T-helper 17 cell (primary cell): ENCODE data around the gene BRINP3. TPM values are rescaled to one million over a fixed set of nuclear protein-coding genes. Genes with fewer than 3 reads are reported as not detected.

Experiments used
- ATAC-seq: fragments of 150-1000 bp; cut with Tn5 transposase; 2 replicates; pipeline ENCODE4 v1.10.0; 2021; ENCODE audit warnings: mild to moderate bottlenecking, moderate library complexity
- DNase-seq, 3 donors: peaks; one replicate each; pipeline versions ENCODE4 v3.0.0 to v3.0.0-alpha.2; 2020 to 2021
- H3K9me3 ChIP-seq: one replicate; pipeline ENCODE4 v1.7.0; 2013; ENCODE audit warnings: low read length, mild to moderate bottlenecking; ENCODE audit not compliant: control insufficient read depth, poor library complexity, severe bottlenecking
- H3K27ac Mint-ChIP-seq: one replicate; pipeline ENCODE4 v1.8.0; 2022; ENCODE audit warnings: mild to moderate bottlenecking, moderate library complexity, mixed read lengths
- H3K27me3 Mint-ChIP-seq: one replicate; pipeline ENCODE4 v1.8.0; 2022; ENCODE audit warnings: mixed read lengths
- H3K36me3 Mint-ChIP-seq: one replicate; pipeline ENCODE4 v1.8.0; 2022; ENCODE audit warnings: low read depth, mixed read lengths
- H3K4me1 Mint-ChIP-seq: one replicate; pipeline ENCODE4 v1.8.0; 2022; ENCODE audit warnings: mild to moderate bottlenecking, mixed read lengths
- H3K4me3 Mint-ChIP-seq: one replicate; pipeline ENCODE4 v1.8.0; 2022; ENCODE audit warnings: mild to moderate bottlenecking, moderate library complexity, mixed read lengths
- total RNA-seq, 4 donors: library from RNA in 2 of 4; stranded (reverse) in 2 of 4; gene quantifications; one replicate each; pipeline ENCODE4 v1.2.3 and lab custom pipeline; 2022 to 2026

The BRINP3 gene
- total RNA-seq, 2 donors from 2014 or later, result not detected

GRCh38 chr1:190262538-190262937 is 215.1 kb downstream of the BRINP3 start:
- H3K4me3 Mint-ChIP-seq, result no peak overlapping the region
- DNase-seq (no peak), ATAC-seq (no peak)
- no peak overlapping the region for H3K27ac Mint-ChIP-seq
- no peaks in the 10 kb centered on the region for H3K27me3 Mint-ChIP-seq
- no peaks in the 10 kb centered on the region for H3K36me3 Mint-ChIP-seq
- H3K4me1 Mint-ChIP-seq, result no peaks in the 10 kb centered on the region
- no peaks in the 10 kb centered on the region for H3K9me3 ChIP-seq

DNA sequence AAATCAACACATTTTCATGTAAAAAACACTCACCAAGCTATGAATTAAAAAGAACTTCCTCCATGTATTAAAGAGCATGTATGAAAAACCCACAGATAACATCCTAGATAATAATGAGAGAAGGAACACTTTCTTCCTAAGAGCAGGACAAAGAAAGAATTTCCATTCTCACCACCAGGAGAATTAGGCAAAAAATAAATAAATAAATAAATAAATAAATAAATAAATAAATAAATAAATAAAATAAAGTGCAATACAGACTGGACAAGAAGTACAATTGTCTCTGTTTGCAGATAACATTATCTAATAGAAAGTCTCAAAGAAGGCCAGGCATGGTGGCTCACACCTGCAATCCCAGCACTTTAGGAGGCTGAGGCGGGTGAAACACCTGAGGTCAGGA is 218.2 kb downstream of the BRINP3 start:
- H3K9me3 ChIP-seq, result no peaks in the 10 kb centered on the region
- no peak overlapping the region for H3K27ac Mint-ChIP-seq
- no peaks in the 10 kb centered on the region for H3K4me1 Mint-ChIP-seq
- no peak overlapping the region for H3K4me3 Mint-ChIP-seq
- ATAC-seq, result no peak
- H3K36me3 Mint-ChIP-seq, result no peaks in the 10 kb centered on the region
- H3K27me3 Mint-ChIP-seq, result no peaks in the 10 kb centered on the region
- no peak for DNase-seq

DNA sequence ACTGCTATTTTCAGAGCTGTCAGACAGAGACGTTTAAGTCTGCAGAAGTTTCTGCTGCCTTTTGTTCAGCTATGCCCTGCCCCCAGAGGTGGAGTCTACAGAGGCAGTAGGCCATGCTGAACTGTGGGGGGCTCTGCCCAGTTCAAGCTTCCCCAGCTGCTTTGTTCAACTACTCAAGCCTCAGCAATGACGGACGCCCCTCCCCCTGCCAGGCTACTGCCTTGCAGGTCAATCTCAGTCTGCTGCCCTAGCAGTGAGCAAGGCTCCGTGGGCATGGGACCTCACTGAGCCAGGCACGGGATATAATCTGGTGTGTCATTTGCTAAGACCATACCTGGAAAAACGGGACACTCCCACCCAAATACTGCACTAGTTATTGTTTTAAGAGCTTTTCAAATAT is 219.7 kb downstream of the BRINP3 start:
- Mint-ChIP-seq H3K4me1 (no peaks in the 10 kb centered on the region), H3K27me3 (no peaks in the 10 kb centered on the region), H3K27ac (no peak overlapping the region), H3K4me3 (no peak overlapping the region), H3K36me3 (no peaks in the 10 kb centered on the region)
- DNase-seq (no peak), ATAC-seq (no peak)
- no peaks in the 10 kb centered on the region for H3K9me3 ChIP-seq

GRCh38 chr1:190252046-190252445 is 225.6 kb downstream of the BRINP3 start:
- no peaks in the 10 kb centered on the region for H3K4me1 Mint-ChIP-seq
- H3K4me3 Mint-ChIP-seq, result no peak overlapping the region
- H3K36me3 Mint-ChIP-seq, result no peaks in the 10 kb centered on the region
- no peak for ATAC-seq
- H3K27ac Mint-ChIP-seq, result no peak overlapping the region
- no peaks in the 10 kb centered on the region for H3K27me3 Mint-ChIP-seq
- no peaks in the 10 kb centered on the region for H3K9me3 ChIP-seq
- no peak for DNase-seq

DNA sequence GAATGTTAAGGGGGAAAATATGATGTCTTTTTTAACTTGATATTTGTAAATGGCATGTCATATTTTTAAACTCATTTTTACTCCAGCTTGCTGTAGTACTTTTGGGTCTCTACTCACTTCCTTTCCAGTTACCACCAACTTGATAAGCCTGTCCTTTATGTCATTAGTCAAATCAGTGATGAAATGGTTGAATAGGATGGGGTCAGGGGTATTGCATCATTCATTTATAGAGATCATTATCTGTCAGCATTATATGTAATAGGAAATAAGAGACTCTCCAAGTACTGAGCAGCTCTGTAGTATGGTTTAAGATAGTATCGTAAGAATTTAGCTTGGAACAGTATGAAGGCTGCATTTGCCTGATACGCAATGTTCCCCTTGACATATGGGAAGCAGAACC is 227.3 kb downstream of the BRINP3 start:
- no peak overlapping the region for H3K27ac Mint-ChIP-seq

DNA sequence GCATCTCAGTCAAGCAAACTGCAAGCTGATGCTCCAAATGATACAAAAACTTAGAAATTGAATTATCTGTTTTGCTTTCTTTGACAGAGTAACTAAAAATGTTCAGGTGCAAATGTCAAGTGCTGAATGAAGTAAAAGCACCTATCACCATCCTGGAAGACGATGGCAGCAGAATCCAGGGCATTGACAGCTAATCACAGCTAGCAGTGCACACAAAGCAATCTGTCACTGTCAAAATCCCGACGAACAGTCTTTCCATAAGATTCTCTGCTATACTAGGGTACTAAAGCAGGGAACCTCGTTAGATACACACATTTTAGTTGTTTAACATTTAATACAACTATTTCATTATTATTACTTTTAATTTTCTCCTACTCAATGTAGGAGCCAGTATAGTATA is 233.3 kb downstream of the BRINP3 start:
- ATAC-seq (no peak), DNase-seq (no peak)
- Mint-ChIP-seq H3K27ac (no peak overlapping the region), H3K4me3 (no peak overlapping the region), H3K36me3 (no peaks in the 10 kb centered on the region), H3K4me1 (no peaks in the 10 kb centered on the region), H3K27me3 (no peaks in the 10 kb centered on the region)
- H3K9me3 ChIP-seq, result no peaks in the 10 kb centered on the region

More for the DNA sequence above, 227.3 kb downstream of the BRINP3 start:
- ATAC-seq, result no peak
- no peaks in the 10 kb centered on the region for H3K27me3 Mint-ChIP-seq
- no peak overlapping the region for H3K4me3 Mint-ChIP-seq
- H3K9me3 ChIP-seq, result no peaks in the 10 kb centered on the region
- H3K36me3 Mint-ChIP-seq, result no peaks in the 10 kb centered on the region
- no peaks in the 10 kb centered on the region for H3K4me1 Mint-ChIP-seq
- DNase-seq, result no peak

GRCh38 chr1:190243056-190243455 is 234.6 kb downstream of the BRINP3 start:
- no peak for ATAC-seq
- Mint-ChIP-seq H3K27me3 (no peaks in the 10 kb centered on the region), H3K27ac (no peak overlapping the region), H3K4me3 (no peak overlapping the region), H3K4me1 (no peaks in the 10 kb centered on the region), H3K36me3 (no peaks in the 10 kb centered on the region)
- H3K9me3 ChIP-seq, result no peaks in the 10 kb centered on the region
- DNase-seq, result no peak

DNA sequence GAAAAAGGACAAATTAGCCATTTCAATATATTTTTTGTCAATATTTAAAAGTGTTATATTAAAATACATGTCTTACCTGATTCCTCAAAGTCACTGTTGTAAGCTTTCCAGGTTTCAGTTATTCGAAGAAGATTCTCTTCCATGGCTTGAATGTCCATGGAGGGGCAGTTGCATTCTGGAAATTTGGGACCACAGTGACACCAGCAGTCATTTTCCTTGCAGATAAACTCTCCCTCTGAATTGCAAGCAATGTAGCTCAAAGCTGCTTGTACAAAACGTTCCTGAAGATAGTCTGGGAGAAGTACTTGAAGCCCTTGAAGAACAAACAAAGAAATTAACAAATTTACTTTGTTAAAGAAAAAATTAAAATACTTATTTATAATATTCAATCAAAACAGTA is 251.7 kb downstream of the BRINP3 start:
- Mint-ChIP-seq H3K4me3 (no peak overlapping the region), H3K36me3 (no peaks in the 10 kb centered on the region), H3K27me3 (no peaks in the 10 kb centered on the region), H3K27ac (no peak overlapping the region), H3K4me1 (no peaks in the 10 kb centered on the region)
- DNase-seq (no peak), ATAC-seq (no peak)
- H3K9me3 ChIP-seq, result no peaks in the 10 kb centered on the region

- Mint-ChIP-seq H3K27ac (no peak overlapping the region), H3K4me1 (no peaks in the 10 kb centered on the region), H3K4me3 (no peak overlapping the region), H3K27me3 (no peaks in the 10 kb centered on the region), H3K36me3 (no peaks in the 10 kb centered on the region)
- H3K9me3 ChIP-seq, result no peaks in the 10 kb centered on the region
- no peak for DNase-seq
- ATAC-seq, result no peak
These were observed 265.2 kb downstream of the BRINP3 start for GRCh38 chr1:190212450-190212849.

DNA sequence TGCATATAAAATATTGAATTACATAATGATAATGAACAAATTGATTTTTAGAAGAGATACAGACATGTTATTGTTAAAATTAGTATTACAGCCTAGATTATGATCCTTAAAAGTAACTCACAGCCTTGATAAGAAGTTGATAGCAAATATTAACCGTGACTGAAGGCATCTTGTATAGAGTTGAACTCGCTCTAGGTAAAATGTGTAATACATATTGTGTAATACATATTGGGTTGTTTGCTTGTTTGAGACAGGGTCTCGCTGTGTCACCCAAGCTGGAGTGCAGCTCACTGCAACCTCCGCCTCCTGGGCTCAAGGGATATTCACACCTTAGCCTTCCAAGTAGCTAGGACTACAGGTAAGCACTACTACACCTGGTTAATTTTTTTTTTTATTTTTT is 269.9 kb downstream of the BRINP3 start:
- no peak overlapping the region for H3K4me3 Mint-ChIP-seq
- no peak overlapping the region for H3K27ac Mint-ChIP-seq
- H3K27me3 Mint-ChIP-seq, result no peaks in the 10 kb centered on the region
- no peaks in the 10 kb centered on the region for H3K36me3 Mint-ChIP-seq
- H3K4me1 Mint-ChIP-seq, result no peaks in the 10 kb centered on the region
- H3K9me3 ChIP-seq, result no peaks in the 10 kb centered on the region
- ATAC-seq, result no peak
- no peak for DNase-seq

- no peak overlapping the region for H3K4me3 Mint-ChIP-seq
- H3K27ac Mint-ChIP-seq, result no peak overlapping the region
- H3K36me3 Mint-ChIP-seq, result no peaks in the 10 kb centered on the region
- no peaks in the 10 kb centered on the region for H3K27me3 Mint-ChIP-seq
- DNase-seq (no peak), ATAC-seq (no peak)
- H3K4me1 Mint-ChIP-seq, result no peaks in the 10 kb centered on the region
- H3K9me3 ChIP-seq, result no peaks in the 10 kb centered on the region
These were observed 272.0 kb downstream of the BRINP3 start for GRCh38 chr1:190205713-190206112.

- no peaks in the 10 kb centered on the region for H3K9me3 ChIP-seq
- H3K4me3 Mint-ChIP-seq, result no peak overlapping the region
- H3K27me3 Mint-ChIP-seq, result no peaks in the 10 kb centered on the region
- H3K4me1 Mint-ChIP-seq, result no peaks in the 10 kb centered on the region
- DNase-seq (no peak), ATAC-seq (no peak)
- H3K36me3 Mint-ChIP-seq, result no peaks in the 10 kb centered on the region
- no peak overlapping the region for H3K27ac Mint-ChIP-seq
These were observed 281.6 kb downstream of the BRINP3 start for GRCh38 chr1:190196020-190196419.

DNA sequence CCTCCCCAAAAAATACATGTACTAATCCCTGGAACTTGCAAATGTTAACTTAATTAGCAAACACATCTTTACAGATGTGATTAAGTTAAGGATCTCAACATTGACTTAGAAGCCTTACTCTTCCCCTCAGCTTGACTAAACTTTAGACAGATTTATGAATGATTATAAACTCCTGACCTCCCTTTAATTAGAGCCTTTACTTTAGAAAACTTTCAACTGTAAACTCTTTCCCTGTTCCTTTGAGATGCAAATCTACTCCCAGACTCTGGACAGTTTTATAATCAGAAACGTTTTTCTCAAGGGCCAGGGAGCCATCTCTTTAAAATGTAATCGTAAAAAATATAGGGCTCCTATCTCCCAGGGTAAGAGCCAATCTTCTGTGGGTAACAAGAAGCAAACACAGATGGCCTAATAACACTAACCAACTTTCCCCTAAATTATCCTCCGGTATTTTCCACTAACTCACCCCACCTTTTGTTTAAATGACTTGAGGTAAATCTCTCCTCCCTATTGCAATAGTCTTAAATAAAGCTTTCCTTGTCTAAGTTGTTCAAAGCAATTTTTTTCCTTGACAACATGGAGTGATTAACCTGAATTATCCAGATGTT is 284.1 kb downstream of the BRINP3 start:
- H3K4me1 Mint-ChIP-seq, result no peaks in the 10 kb centered on the region
- DNase-seq (no peak), ATAC-seq (no peak)
- no peaks in the 10 kb centered on the region for H3K27me3 Mint-ChIP-seq
- no peaks in the 10 kb centered on the region for H3K36me3 Mint-ChIP-seq
- H3K9me3 ChIP-seq, result no peaks in the 10 kb centered on the region
- H3K4me3 Mint-ChIP-seq, result no peak overlapping the region
- no peak overlapping the region for H3K27ac Mint-ChIP-seq

GRCh38 chr1:190192627-190193026 is 285.0 kb downstream of the BRINP3 start:
- no peak for DNase-seq
- ATAC-seq, result no peak
- Mint-ChIP-seq H3K36me3 (no peaks in the 10 kb centered on the region), H3K4me1 (no peaks in the 10 kb centered on the region), H3K27ac (no peak overlapping the region), H3K27me3 (no peaks in the 10 kb centered on the region), H3K4me3 (no peak overlapping the region)
- H3K9me3 ChIP-seq, result no peaks in the 10 kb centered on the region
